T-helper 2 cell (primary cell): ENCODE data around the gene SLC15A5.

Source experiments
- DNase-seq, 5 experiments: peaks; one replicate each; pipeline versions ENCODE4 v3.0.0 to v3.0.0-alpha.2; 2012 to 2022
- total RNA-seq, 2 donors: gene quantifications; one replicate each; lab custom pipeline; 2026; lab: John Stamatoyannopoulos, UW

Gene SLC15A5, protein sequence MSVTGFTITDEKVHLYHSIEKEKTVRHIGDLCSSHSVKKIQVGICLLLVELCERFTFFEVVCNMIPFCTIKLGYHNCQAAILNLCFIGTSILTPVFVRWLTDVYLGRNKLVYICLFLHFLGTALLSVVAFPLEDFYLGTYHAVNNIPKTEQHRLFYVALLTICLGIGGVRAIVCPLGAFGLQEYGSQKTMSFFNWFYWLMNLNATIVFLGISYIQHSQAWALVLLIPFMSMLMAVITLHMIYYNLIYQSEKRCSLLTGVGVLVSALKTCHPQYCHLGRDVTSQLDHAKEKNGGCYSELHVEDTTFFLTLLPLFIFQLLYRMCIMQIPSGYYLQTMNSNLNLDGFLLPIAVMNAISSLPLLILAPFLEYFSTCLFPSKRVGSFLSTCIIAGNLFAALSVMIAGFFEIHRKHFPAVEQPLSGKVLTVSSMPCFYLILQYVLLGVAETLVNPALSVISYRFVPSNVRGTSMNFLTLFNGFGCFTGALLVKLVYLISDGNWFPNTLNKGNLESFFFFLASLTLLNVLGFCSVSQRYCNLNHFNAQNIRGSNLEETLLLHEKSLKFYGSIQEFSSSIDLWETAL
- 0 reads per million in 2 donors for total RNA-seq

DNA sequence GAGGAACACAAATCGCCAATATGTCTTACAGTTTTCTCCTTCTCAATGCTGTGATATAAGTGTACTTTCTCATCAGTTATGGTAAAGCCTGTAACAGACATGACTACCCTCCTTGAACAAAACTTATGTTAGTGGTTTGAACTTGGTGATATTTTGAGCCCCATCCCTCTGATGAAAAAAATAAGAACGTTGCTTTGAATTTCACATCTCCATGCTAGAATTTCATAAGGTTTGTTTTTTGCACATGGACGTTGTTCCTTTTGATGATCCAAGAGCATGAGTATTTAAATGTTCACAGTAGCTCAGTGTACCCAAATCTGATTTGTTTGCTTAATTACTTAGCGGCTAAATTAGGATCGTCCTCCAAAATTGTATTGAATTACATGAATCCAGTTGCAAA is at the start of gene SLC15A5:
SLC15A5 (minus strand) TSS at position 101 of the 400 bp plus-strand sequence; CDS start at position 101, 0 bp downstream.
- no peak for DNase-seq

GRCh38 chr12:16325426-16325825 is 47.9 kb upstream of the SLC15A5 start:
- no peak for DNase-seq

GRCh38 chr12:16324772-16325171 is 47.3 kb upstream of the SLC15A5 start:
- DNase-seq = no peak

DNA sequence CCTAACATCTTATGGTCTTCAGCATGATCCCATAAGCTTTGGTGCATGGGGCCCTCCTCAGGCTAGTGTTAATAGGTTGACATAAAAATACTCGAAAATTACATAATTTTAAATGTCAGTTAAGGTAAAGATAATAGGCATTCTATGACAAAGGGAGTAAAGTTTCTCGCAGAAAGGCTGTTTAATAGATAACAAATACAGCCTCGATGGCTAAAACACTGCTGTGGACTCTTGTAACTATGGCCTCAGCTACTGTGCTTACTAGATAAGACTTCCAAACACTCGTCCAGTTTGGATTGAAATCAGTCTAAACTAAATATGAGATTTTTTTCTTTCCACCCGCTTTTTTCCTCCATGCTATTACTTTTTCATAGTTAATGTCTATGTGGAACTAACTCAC is 46.8 kb upstream of the SLC15A5 start:
- no peak for DNase-seq

- no peak for DNase-seq
These were observed 46.2 kb upstream of the SLC15A5 start for GRCh38 chr12:16323638-16324037.

GRCh38 chr12:16323010-16323409 is 45.5 kb upstream of the SLC15A5 start:
- no peak for DNase-seq

DNA sequence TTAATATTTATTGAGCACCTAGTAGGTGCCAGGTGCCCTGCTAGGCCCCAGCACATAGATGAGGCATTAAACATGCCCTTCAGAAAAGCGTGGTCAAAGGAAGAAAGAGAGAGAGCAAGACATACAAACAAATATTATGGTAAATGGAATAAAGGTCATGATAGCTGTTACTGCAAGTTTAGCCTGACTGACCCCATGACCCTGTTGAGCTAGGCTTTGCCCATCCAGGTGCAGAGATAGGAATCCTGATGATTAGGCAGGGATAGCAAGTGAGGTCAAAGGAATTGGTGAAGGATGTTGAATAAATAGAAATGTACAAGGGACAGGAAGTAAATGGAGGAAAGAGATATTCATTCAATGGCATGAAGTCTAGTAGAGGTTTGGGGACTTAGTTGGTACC is 33.4 kb upstream of the SLC15A5 start:
- no peak for DNase-seq

- DNase-seq = no peak
These were observed 30.5 kb upstream of the SLC15A5 start for GRCh38 chr12:16307856-16308475.

DNA sequence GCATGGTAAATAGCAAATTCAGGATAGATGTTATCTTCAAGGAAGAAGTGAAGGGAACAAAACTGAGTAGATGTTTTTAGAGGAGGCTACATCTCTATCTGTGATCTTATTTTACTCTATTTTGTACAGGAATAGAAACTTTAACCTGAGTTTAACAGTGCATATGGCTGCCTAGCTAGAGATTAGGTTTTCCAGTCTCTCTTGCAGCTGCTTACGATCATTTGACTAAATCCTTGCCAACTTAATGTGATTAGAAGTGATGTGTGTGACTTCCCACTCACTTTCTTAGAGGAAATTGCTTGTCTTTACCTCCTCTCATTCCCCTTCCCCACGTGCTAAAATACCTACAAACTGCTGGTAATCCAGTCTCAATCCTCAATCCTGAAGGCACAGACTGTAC is 26.5 kb upstream of the SLC15A5 start:
- DNase-seq = no peak

DNA sequence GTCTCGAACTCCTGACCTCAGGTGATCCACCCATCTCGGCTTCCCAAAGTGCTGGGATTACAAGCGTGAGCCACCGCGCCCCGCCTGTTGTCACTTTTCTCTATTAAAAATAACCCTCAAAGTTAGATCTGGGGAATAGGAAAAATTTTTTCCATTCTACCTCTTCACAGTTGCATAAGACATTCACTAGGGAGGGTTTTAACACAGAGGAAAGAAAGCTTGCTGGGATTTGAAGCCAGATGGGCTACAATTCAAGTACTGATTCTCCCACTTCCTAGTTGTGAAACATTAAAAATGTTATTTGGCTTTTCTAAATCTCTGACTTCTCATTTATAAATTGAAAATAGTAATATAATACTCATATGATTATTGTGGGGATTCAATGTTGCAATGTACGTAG is 23.3 kb upstream of the SLC15A5 start:
- DNase-seq = no peak

DNA sequence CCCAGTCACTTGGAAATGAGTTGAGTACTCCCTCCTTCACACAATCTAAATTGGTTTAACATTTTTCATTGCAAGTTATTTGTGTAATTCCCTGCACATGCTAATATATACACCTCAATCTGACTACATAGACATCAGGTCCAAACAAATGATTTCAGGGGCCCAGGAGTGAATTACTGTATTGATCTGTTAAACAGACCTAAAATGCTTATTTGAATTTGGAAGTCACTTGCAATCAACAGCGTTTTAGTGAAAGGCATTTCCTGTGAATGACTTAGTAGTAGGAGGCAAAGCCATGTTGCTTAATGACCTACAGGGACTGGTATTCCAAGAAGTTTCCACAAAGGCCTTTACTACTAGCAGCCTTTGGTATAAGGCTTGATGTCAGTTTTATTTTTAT is 22.6 kb upstream of the SLC15A5 start:
- DNase-seq = no peak

- DNase-seq = no peak
These were observed 21.9 kb upstream of the SLC15A5 start for GRCh38 chr12:16299403-16299802.

DNA sequence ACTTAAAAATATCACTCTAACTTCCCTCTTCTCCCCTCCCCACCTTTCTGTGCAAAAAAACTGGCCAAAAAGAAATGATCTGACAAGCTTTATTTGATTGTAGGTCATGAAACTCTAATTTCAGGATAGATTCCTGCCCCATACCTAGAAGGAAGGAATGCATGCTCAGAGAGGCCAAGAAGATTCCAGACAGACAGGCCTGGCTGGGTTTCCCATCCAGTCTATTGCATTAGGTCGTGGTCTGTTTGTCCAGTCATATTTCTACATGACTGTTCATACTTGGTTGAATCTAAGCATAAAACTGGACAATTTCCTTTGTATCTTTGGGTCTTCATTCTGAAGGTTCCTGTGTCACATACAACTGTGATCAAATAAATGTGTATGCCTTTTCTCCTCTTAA is 20.0 kb upstream of the SLC15A5 start:
- no peak for DNase-seq

DNA sequence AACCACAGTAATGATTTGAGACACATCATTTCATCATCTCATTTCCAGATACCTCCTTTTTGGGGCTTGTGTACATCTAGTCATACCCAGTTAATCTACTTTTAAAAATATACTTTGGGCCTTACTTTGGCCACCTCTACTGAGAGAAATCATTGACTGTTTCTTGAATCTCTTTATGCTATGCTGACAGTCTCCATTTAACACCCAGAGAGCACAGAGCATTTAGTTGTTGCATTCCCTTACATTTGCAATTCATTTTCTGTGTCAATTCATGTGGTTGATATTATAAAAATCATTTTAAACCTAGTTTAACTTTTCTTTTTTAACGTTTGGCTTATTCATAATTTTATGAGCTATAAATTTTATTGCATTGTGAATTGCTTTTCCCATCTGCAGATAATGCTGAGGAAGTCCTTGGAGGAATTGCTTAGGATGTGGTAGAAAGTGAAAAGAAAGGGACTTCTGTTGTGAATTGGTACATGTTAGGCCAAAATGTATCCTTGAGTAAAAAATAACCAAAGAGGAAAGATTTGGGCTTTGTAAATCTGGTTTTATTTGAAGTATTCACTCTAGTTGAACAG is 17.0 kb upstream of the SLC15A5 start:
- DNase-seq = no peak

DNA sequence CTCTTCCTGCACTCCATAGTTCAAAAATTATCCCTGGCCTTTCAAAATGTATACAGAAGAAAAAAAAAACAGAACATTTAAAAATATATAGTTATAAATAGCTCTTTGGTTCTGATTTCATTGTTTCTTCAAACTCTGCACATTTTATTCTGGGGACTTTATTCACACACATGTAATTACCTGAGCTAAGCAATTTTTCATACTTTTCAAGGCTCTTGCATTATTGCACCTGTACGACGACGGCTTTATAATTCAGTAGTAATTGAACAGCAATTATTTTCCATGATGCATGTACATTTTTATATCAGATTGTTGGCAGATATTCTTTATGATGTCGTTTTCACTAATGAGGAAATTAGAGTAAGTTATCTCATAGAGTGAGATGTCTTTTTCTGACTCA is 13.5 kb upstream of the SLC15A5 start:
- no peak for DNase-seq

DNA sequence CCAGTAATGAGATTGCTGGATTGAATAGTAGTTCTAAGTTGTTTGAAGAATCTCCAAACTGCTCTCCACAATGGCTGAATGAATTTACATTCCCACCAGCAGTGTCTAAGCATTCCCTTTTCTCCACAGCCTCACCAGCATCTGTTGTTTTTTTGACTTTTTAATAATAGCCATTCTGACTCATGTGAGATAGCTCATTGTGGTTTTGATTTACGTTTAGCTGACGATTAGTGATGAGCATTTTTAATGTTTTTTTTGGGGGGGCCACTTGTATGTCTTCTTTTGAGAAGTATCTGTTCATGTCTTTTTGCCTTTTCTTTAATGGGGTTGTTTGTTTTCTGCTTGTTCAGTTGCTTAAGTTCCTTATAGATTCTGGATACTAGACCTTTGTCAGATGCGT is 8.1 kb upstream of the SLC15A5 start:
- DNase-seq = no peak

GRCh38 chr12:16282978-16283377 is 5.5 kb upstream of the SLC15A5 start:
- no peak for DNase-seq

DNA sequence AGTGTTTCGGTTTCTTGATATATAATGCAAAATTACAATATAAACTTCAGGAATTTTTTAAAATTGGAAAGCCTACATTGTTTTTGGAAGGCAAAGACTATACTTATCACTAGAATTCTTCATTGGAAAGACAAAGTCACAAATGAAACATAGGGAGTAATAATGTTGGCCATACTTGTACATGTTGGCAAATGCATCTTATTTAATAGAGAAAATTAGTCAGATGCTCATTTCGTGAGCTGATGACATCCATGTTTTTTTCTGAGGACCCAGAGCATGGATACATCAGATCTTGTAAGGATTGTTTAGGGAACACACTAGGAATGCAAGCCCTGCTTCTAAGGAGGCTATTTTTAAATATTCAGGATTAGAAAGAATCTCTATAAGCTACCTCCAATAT is 4.6 kb upstream of the SLC15A5 start:
- DNase-seq = no peak

GRCh38 chr12:16281157-16281556 is 3.7 kb upstream of the SLC15A5 start:
- DNase-seq = no peak

DNA sequence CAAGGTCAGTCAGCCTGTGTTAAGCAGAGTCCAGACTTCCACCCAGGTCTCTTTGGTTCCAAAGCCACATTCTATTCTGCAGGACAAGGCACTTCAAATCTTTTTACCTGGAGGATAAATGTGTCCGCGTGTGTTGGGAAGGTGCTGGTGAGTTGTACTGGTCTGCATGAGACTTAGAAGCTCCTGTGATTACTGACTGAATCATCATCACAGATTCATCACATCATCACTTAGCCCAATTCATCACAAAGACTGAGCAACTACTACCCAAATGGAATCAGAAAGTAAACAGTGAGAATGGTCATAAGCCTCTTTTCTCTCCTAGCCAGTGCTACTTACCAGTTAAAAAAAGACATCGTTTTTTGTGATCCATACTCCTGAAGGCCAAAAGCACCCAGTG is 5.3 kb downstream of the SLC15A5 start:
- DNase-seq = no peak

- DNase-seq = no peak
These were observed 6.4 kb downstream of the SLC15A5 start for GRCh38 chr12:16271062-16271461.

GRCh38 chr12:16269946-16270345 is 7.5 kb downstream of the SLC15A5 start:
- DNase-seq = no peak

DNA sequence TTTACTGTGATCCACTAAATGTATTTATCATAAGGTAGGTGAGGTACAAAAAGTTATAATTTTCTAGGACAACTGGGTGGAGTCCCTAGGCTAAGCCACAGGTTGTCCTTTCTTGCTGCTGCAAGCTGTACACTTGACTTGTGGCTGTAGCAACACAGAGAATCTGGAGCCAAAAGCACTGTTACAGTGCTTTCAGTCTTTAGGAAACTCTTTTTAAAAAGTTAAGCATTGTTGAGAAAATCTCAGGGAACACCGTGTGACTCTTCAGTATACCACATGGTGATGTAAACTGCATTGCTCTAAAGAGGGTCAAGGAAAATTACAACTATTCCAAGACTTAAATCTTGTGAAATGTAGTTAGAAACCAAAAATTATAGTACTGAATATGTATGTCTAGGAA is 11.4 kb downstream of the SLC15A5 start:
- DNase-seq = no peak
